ENCODE measurements around the gene GPLD1. TPM values are rescaled to one million over a fixed set of nuclear protein-coding genes. Genes with fewer than 3 reads are reported as not detected.
A peak's percentile ranks its signal among the peaks of the same experiment; 100 is the strongest.

The GPLD1 gene
- total RNA-seq, 1 experiment from 2014 or later: 10.1 TPM

DNA sequence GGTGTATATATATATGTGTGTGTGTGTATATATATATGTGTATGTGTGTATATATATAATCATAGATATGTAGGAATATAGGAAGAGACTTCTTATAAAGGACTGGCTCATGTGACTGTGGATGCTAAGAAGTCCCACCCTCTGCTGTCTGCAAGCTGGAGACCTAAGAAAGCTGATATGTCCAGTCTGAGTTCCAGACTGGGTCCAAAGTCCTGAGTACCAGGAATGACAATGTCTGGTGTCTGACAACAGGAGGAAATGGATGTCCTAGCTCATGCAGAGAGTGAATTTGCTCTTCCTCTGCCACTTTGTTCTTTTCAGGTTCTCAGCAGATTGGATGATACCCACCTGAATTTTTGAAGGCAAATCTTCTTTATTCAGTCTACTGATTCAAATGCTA lies 12.5 kb upstream of the GPLD1 start:
- no peak for TF ChIP-seq CTCF (IDR thresholded peaks at IDR 0.05; ENCODE audit: insufficient read depth in 1 of 2, low read depth in 1 of 2, low read length in 1 of 2, severe bottlenecking in 1 of 2, unreplicated experiment in 1 of 2)
- ChIA-PET POLR2A (no interaction called here), CTCF (interaction anchor here (1.2 kb wide), 1 partner anchor 19 kb away, joined by 5 read pairs; no protein-coding TSS in a partner anchor)
- H3K4me1 ChIP-seq: peaks cover 39% of the 10 kb centered on the region
- no peaks in the 10 kb centered on the region for H3K27me3 ChIP-seq (replicated peaks; ENCODE audit: control insufficient read depth, insufficient read depth, low read length)
- H3K36me3 ChIP-seq (ENCODE audit: control insufficient read depth, insufficient read depth, low read length): peaks cover 2% of the 10 kb centered on the region; the same call in 1 of the 2 replicates
- H3K9me3 ChIP-seq: no peaks in the 10 kb centered on the region
- BruUV-seq (replicated peaks): no TSS peak
- H3K4me1 Mint-ChIP-seq (ENCODE audit: low read depth, unreplicated experiment): peaks cover 34% of the 10 kb centered on the region
- H3K27me3 Mint-ChIP-seq (ENCODE audit: insufficient read depth, unreplicated experiment): no peaks in the 10 kb centered on the region
- peak overlapping the region; percentile 54 for H3K4me3 Mint-ChIP-seq (ENCODE audit: unreplicated experiment)
- H3K27ac Mint-ChIP-seq (ENCODE audit: unreplicated experiment): no peak overlapping the region
- peak; percentile 63 to 67 for DNase-seq
- peaks cover 32% of the 10 kb centered on the region for H3K36me3 Mint-ChIP-seq (ENCODE audit: insufficient read depth, unreplicated experiment)
- intact Hi-C loops (cut with micrococcal nuclease; ENCODE audit: unreplicated experiment): loop anchor here (10.0 kb wide), 1 partner anchor 177 kb away; no protein-coding TSS in a partner anchor
- peaks cover 1% of the 10 kb centered on the region for H3K9me3 Mint-ChIP-seq (ENCODE audit: unreplicated experiment)
- H3K4me3 ChIP-seq (ENCODE audit: low read depth, low read length): no peak overlapping the region

DNA sequence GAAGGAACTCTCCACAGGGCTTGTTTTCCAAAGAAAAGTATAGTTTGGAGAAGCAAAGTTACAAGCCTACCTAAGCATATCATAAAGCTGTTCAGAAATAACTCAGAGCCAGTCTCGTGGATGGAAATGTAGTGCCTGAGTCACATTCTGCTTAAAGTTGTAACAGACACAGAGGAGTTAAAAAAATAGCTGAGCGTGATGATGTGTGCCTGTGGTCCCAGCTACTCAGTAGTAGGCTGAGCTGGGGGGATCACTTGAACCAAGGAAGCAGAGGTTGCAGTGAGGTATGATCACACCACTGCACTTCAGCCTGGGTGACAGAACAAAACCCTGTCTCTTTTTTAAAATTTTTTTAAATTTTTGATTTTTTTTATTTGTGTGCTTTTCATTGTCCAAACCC lies 12.0 kb upstream of the GPLD1 start:
- no peaks in the 10 kb centered on the region for H3K27me3 Mint-ChIP-seq (ENCODE audit: insufficient read depth, unreplicated experiment)
- H3K27ac Mint-ChIP-seq (ENCODE audit: unreplicated experiment): no peak overlapping the region
- intact Hi-C loops (cut with micrococcal nuclease; ENCODE audit: unreplicated experiment): loop anchor here (10.0 kb wide), 1 partner anchor 177 kb away; no protein-coding TSS in a partner anchor
- Histone ChIP-seq H3K4me1 (peaks cover 39% of the 10 kb centered on the region), H3K9me3 (no peaks in the 10 kb centered on the region), H3K36me3 (ENCODE audit: control insufficient read depth, insufficient read depth, low read length) (peaks cover 2% of the 10 kb centered on the region; the same call in 1 of the 2 replicates), H3K4me3 (ENCODE audit: low read depth, low read length) (no peak overlapping the region), H3K27me3 (replicated peaks; ENCODE audit: control insufficient read depth, insufficient read depth, low read length) (no peaks in the 10 kb centered on the region)
- H3K9me3 Mint-ChIP-seq (ENCODE audit: unreplicated experiment): no peaks in the 10 kb centered on the region
- H3K36me3 Mint-ChIP-seq (ENCODE audit: insufficient read depth, unreplicated experiment): peaks cover 32% of the 10 kb centered on the region
- ChIA-PET POLR2A (no interaction called here), CTCF (interaction anchor here (0.8 to 1.2 kb wide), 2 partner anchors 20 kb away, joined by 3 to 5 read pairs; no protein-coding TSS in a partner anchor)
- H3K4me1 Mint-ChIP-seq (ENCODE audit: low read depth, unreplicated experiment): peaks cover 32% of the 10 kb centered on the region
- no peak overlapping the region for H3K4me3 Mint-ChIP-seq (ENCODE audit: unreplicated experiment)
- BruUV-seq (replicated peaks): no TSS peak
- TF ChIP-seq CTCF (IDR thresholded peaks at IDR 0.05; ENCODE audit: insufficient read depth in 1 of 2, low read depth in 1 of 2, low read length in 1 of 2, severe bottlenecking in 1 of 2, unreplicated experiment in 1 of 2): no peak
- DNase-seq: no peak

- H3K4me1 ChIP-seq: peaks cover 37% of the 10 kb centered on the region
- DNase-seq: no peak
- H3K27me3 Mint-ChIP-seq (ENCODE audit: insufficient read depth, unreplicated experiment): no peaks in the 10 kb centered on the region
- intact Hi-C loops (cut with micrococcal nuclease; ENCODE audit: unreplicated experiment): loop anchor here (10.0 kb wide), 1 partner anchor 176 kb away; no protein-coding TSS in a partner anchor
- no peak overlapping the region for H3K4me3 Mint-ChIP-seq (ENCODE audit: unreplicated experiment)
- ChIA-PET CTCF (interaction anchor here (0.8 kb wide), 1 partner anchor 21 kb away, joined by 3 read pairs; no protein-coding TSS in a partner anchor), POLR2A (no interaction called here)
- no TSS peak for BruUV-seq (replicated peaks)
- TF ChIP-seq CTCF (IDR thresholded peaks at IDR 0.05; ENCODE audit: insufficient read depth in 1 of 2, low read depth in 1 of 2, low read length in 1 of 2, severe bottlenecking in 1 of 2, unreplicated experiment in 1 of 2): no peak
- H3K9me3 ChIP-seq: no peaks in the 10 kb centered on the region
- no peaks in the 10 kb centered on the region for H3K27me3 ChIP-seq (replicated peaks; ENCODE audit: control insufficient read depth, insufficient read depth, low read length)
- H3K9me3 Mint-ChIP-seq (ENCODE audit: unreplicated experiment): no peaks in the 10 kb centered on the region
- no peak overlapping the region for H3K27ac Mint-ChIP-seq (ENCODE audit: unreplicated experiment)
- peaks cover 36% of the 10 kb centered on the region for H3K36me3 Mint-ChIP-seq (ENCODE audit: insufficient read depth, unreplicated experiment)
- no peak overlapping the region for H3K4me3 ChIP-seq (ENCODE audit: low read depth, low read length)
- peaks cover 2% of the 10 kb centered on the region; the same call in 1 of the 2 replicates for H3K36me3 ChIP-seq (ENCODE audit: control insufficient read depth, insufficient read depth, low read length)
- peaks cover 30% of the 10 kb centered on the region for H3K4me1 Mint-ChIP-seq (ENCODE audit: low read depth, unreplicated experiment)
Measured at GRCh38 chr6:24500683-24501082, 11.3 kb upstream of the GPLD1 start.
